OCI-LY3 (cell line): ENCODE data around the gene KLHL21.

Source experiments
- H2AFZ ChIP-seq: fragments of 200-600, 300-600 bp; shearing (Covaris generic); 2 replicates; pipeline ENCODE4 v1.6.0; 2014; ENCODE audit warnings: antibody characterized with exemption, low read depth, low read length
- H3K27ac ChIP-seq: fragments of 200-600, 300-600 bp; sonication (generic); 2 replicates; pipeline ENCODE4 v1.5.1; 2014; ENCODE audit warnings: mild to moderate bottlenecking, low read length, moderate library complexity, mixed read lengths
- H3K27me3 ChIP-seq: fragments of 200-600, 300-600 bp; sonication (generic); 2 replicates; pipeline ENCODE4 v1.6.1; 2014; ENCODE audit warnings: low read depth, low read length, mixed read lengths
- H3K36me3 ChIP-seq: fragments of 200-600, 300-600 bp; sonication (generic); replicated peaks from 2 replicates; pipeline ENCODE3; 2014; ENCODE audit warnings: low read depth, low read length, mixed read lengths
- H3K4me1 ChIP-seq: fragments of 300-600, 200-600 bp; sonication (generic); 2 replicates; pipeline ENCODE4 v1.6.1; 2014; ENCODE audit warnings: low read length, mixed read lengths
- H3K4me2 ChIP-seq: fragments of 200-600, 300-600 bp; sonication (generic); 2 replicates; pipeline ENCODE4 v1.6.1; 2014; ENCODE audit warnings: low read length, mixed read lengths
- H3K4me3 ChIP-seq: fragments of 300-600, 200-600 bp; sonication (generic); 2 replicates; pipeline ENCODE4 v1.5.1; 2014; ENCODE audit warnings: antibody characterized with exemption, mild to moderate bottlenecking, low read length, moderate library complexity
- H3K79me2 ChIP-seq: fragments of 300-600, 200-600 bp; shearing (Covaris generic); 2 replicates; pipeline ENCODE4 v1.6.1; 2014; ENCODE audit warnings: mild to moderate bottlenecking, low read length, mixed read lengths
- H3K9ac ChIP-seq: fragments of 300-600, 200-600 bp; shearing (Covaris generic); 2 replicates; pipeline ENCODE4 v1.6.0; 2014; ENCODE audit warnings: mild to moderate bottlenecking, low read length, moderate library complexity
- H3K9me3 ChIP-seq: fragments of 200-600, 300-600 bp; shearing (Covaris generic); 2 replicates; pipeline ENCODE4 v1.6.1; 2014; ENCODE audit warnings: low read length, mixed read lengths; ENCODE audit not compliant: insufficient read depth
- H4K20me1 ChIP-seq: fragments of 200-600, 300-600 bp; sonication (generic); 2 replicates; pipeline ENCODE4 v1.6.1; 2016; ENCODE audit warnings: low read length, mixed read lengths; ENCODE audit not compliant: insufficient read depth
- EZH2phosphoT487 ChIP-seq: fragments of 200-600 bp; shearing (Covaris generic); IDR thresholded peaks from 2 replicates; pipeline ENCODE4 v1.6.1; 2018; ENCODE audit warnings: antibody characterized with exemption, mixed run types, low read depth
- TF ChIP-seq, protein P1 (sequence below): fragments of 200-600, 300-600 bp; sonication (generic); IDR thresholded peaks from 2 replicates; pipeline ENCODE4 v1.5.1; 2014; ENCODE audit warnings: antibody characterized with exemption, low read length, low read depth

Gene KLHL21

GRCh38 chr1:6546326-6546725 lies 56.3 kb downstream of the KLHL21 start:
- no peak overlapping the region for H2AFZ ChIP-seq
- H3K27me3 ChIP-seq, result no peaks in the 10 kb centered on the region
- H3K79me2 ChIP-seq, result peaks cover 5% of the 10 kb centered on the region; the same call in 1 of the 2 replicates
- no peak overlapping the region for H3K4me3 ChIP-seq
- no peak overlapping the region for H3K9ac ChIP-seq
- no peak overlapping the region for H3K27ac ChIP-seq
- H3K4me2 ChIP-seq, result no peak overlapping the region
- peaks cover 27% of the 10 kb centered on the region for H3K36me3 ChIP-seq
- no peaks in the 10 kb centered on the region; the same call in 1 of the 2 replicates for H4K20me1 ChIP-seq
- no peaks in the 10 kb centered on the region for H3K4me1 ChIP-seq
- TF ChIP-seq, protein P1, sequence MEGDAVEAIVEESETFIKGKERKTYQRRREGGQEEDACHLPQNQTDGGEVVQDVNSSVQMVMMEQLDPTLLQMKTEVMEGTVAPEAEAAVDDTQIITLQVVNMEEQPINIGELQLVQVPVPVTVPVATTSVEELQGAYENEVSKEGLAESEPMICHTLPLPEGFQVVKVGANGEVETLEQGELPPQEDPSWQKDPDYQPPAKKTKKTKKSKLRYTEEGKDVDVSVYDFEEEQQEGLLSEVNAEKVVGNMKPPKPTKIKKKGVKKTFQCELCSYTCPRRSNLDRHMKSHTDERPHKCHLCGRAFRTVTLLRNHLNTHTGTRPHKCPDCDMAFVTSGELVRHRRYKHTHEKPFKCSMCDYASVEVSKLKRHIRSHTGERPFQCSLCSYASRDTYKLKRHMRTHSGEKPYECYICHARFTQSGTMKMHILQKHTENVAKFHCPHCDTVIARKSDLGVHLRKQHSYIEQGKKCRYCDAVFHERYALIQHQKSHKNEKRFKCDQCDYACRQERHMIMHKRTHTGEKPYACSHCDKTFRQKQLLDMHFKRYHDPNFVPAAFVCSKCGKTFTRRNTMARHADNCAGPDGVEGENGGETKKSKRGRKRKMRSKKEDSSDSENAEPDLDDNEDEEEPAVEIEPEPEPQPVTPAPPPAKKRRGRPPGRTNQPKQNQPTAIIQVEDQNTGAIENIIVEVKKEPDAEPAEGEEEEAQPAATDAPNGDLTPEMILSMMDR, result no peak
- TF ChIP-seq EZH2phosphoT487, result no peak
- no peaks in the 10 kb centered on the region for H3K9me3 ChIP-seq

GRCh38 chr1:6545276-6546112 lies 57.2 kb downstream of the KLHL21 start:
- Histone ChIP-seq H4K20me1 (no peaks in the 10 kb centered on the region; the same call in 1 of the 2 replicates), H3K9ac (no peak overlapping the region), H3K79me2 (no peaks in the 10 kb centered on the region), H2AFZ (no peak overlapping the region), H3K4me1 (no peaks in the 10 kb centered on the region), H3K9me3 (no peaks in the 10 kb centered on the region), H3K4me3 (no peak overlapping the region), H3K27ac (no peak overlapping the region), H3K36me3 (peaks cover 29% of the 10 kb centered on the region), H3K27me3 (no peaks in the 10 kb centered on the region), H3K4me2 (no peak overlapping the region)
- TF ChIP-seq, protein P1, result no peak
- TF ChIP-seq EZH2phosphoT487, result no peak

DNA sequence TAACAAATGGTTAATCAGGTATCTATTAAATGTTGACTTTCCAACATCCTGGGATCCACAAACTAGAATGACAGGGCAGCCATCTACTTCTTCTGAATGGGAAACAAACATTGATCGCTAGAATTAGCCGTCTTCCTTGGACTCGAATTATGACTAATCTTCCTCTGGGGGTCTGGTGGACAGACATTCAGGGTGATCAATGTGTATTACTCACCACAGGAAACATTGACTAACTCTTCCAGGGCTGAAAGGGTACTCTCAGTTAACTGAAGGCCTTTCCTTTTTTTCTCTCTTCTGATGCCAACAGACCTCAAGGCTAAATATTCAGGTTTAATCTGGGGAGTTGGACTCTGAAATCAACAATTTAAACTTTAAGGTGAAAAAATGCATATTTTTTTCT lies 57.8 kb downstream of the KLHL21 start:
- no peak overlapping the region for H3K9ac ChIP-seq
- no peaks in the 10 kb centered on the region; the same call in 1 of the 2 replicates for H4K20me1 ChIP-seq
- no peaks in the 10 kb centered on the region for H3K79me2 ChIP-seq
- H3K9me3 ChIP-seq, result no peaks in the 10 kb centered on the region
- no peaks in the 10 kb centered on the region for H3K4me1 ChIP-seq
- H3K27ac ChIP-seq, result no peak overlapping the region
- H3K27me3 ChIP-seq, result no peaks in the 10 kb centered on the region
- H2AFZ ChIP-seq, result no peak overlapping the region
- no peak overlapping the region for H3K4me2 ChIP-seq
- TF ChIP-seq, protein P1, result no peak
- no peak for TF ChIP-seq EZH2phosphoT487
- H3K36me3 ChIP-seq, result peaks cover 29% of the 10 kb centered on the region
- no peak overlapping the region for H3K4me3 ChIP-seq
